Gastroesophageal sphincter (tissue), 3 donors: ENCODE measurements around the gene NTHL1.

Experiments used
- POLR2A ChIP-seq, 2 donors: fragments of 450-650 bp; IDR thresholded peaks; one replicate each; pipeline ENCODE4 v1.6.1; 2017; ENCODE audit warnings: antibody characterized with exemption in 2 of 2, mild to moderate bottlenecking in 2 of 2, moderate library complexity in 1 of 2
- POLR2AphosphoS5 ChIP-seq: sonication (generic); formaldehyde crosslinking; IDR thresholded peaks from one replicate; pipeline ENCODE4 v1.6.1; 2017; ENCODE audit warnings: antibody characterized with exemption
- TF ChIP-seq, protein P1 (sequence below), 4 experiments: fragments of 200-600 bp in 2 of 4; fragments of 450-650 bp in 2 of 4; sonication (generic) in 1 of 4; IDR thresholded peaks; one replicate each; pipeline ENCODE4 v1.5.1; 2017 to 2019; ENCODE audit warnings: antibody characterized with exemption in 4 of 4, mild to moderate bottlenecking in 2 of 4, moderate library complexity in 2 of 4

DNA sequence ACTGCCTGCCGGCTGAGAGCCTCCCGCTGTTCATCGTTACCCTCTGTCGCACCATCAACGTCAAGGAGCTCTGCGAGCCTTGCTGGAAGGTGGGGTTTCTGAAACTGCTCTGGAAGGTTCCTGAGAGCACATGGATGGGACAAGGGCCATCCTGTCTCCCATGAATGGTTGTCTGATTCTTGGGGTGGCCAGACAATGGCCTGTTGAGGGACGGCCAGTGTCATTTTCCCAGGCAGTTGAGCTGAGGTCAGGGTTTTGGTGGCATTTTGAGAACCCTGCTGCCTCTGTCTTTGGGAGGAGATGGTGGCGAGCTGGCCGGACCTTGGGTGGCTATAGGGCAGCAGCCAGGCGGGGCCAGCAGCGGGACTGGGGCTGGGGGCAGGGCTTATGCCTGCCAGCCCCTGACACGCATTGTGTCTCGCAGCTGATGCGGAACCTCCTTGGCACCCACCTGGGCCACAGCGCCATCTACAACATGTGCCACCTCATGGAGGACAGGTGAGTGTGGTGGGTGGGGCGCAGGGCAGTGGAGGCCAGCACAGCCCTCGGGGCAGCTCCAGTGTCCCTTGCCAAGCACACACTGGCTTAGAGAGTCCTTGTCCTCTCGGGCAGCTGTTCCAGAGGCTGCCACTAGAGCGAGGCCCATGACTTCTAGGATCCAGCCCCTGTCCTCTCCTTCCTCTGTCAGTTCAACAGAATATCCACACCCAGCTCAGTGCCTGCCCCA is 9.2 kb upstream of the NTHL1 start:
- TF ChIP-seq POLR2AphosphoS5, result no peak
- TF ChIP-seq, protein P1, sequence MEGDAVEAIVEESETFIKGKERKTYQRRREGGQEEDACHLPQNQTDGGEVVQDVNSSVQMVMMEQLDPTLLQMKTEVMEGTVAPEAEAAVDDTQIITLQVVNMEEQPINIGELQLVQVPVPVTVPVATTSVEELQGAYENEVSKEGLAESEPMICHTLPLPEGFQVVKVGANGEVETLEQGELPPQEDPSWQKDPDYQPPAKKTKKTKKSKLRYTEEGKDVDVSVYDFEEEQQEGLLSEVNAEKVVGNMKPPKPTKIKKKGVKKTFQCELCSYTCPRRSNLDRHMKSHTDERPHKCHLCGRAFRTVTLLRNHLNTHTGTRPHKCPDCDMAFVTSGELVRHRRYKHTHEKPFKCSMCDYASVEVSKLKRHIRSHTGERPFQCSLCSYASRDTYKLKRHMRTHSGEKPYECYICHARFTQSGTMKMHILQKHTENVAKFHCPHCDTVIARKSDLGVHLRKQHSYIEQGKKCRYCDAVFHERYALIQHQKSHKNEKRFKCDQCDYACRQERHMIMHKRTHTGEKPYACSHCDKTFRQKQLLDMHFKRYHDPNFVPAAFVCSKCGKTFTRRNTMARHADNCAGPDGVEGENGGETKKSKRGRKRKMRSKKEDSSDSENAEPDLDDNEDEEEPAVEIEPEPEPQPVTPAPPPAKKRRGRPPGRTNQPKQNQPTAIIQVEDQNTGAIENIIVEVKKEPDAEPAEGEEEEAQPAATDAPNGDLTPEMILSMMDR (IDR thresholded peaks at IDR 0.05), result peak in 2 of 4 experiments; percentile 10 to 18
- TF ChIP-seq POLR2A (IDR thresholded peaks at IDR 0.05), result no peak
